HepG2 (cell line): ENCODE measurements around the gene TMEM271. TPM values are rescaled to one million over a fixed set of nuclear protein-coding genes. Genes with fewer than 3 reads are reported as not detected.

ENCODE experiments used
- ATAC-seq: fragments of 200-7000 bp; cut with Tn5 transposase; 3 replicates; pipeline ENCODE4 v1.9.1; 2020; ENCODE audit warnings: mild to moderate bottlenecking, moderate library complexity
- BruUV-seq: library from RNA; stranded (reverse); fragments of 400-500 nt; replicated peaks from 2 replicates; lab custom pipeline; 2021; lab: Mats Ljungman, UMichigan
- CTCF ChIA-PET: fragments of 300-600 bp; formaldehyde crosslinking; extraction: SDS; loops from one replicate; lab custom pipeline; 2021; ENCODE audit warnings: low total read pairs, inconsistent platforms, low intra/inter-chr PET ratio; lab: Yijun Ruan, JAX
- POLR2A ChIA-PET: fragments of 350-600 bp; sonication (Branson Sonifier 250); formaldehyde crosslinking; loops from one replicate; lab custom pipeline; 2020; ENCODE audit warnings: antibody characterized with exemption, inconsistent platforms; lab: Yijun Ruan, JAX
- DNase-seq: peaks from one replicate; pipeline ENCODE4 v3.0.0-alpha.2; 2015; ENCODE audit warnings: low spot score
- FAIRE-seq: peaks from 3 replicates; lab custom pipeline; 2011; peaks lifted over from hg19 to GRCh38; lab: Jason Lieb, UNC
- H2AFZ ChIP-seq: one replicate; pipeline ENCODE4 v1.6.1; 2011; ENCODE audit warnings: low read length, inconsistent platforms
- H3K27ac ChIP-seq: fragments of 300-600 bp; 3 replicates; pipeline ENCODE4 v1.8.0; 2011; ENCODE audit warnings: mixed run types, mild to moderate bottlenecking, mixed read lengths, low read length, inconsistent platforms; ENCODE audit not compliant: insufficient read depth; ENCODE audit errors: extremely low read length
- H3K27me3 ChIP-seq, 2 experiments: fragments of 200-600 bp in 1 of 2; 2 replicates in 1 of 2; 3 replicates in 1 of 2; pipeline versions ENCODE4 v1.6.0 to v1.8.0; 2011; ENCODE audit warnings: low read length in 2 of 2, mild to moderate bottlenecking in 2 of 2, moderate library complexity in 2 of 2, inconsistent platforms in 1 of 2; ENCODE audit not compliant: insufficient read depth in 2 of 2, control insufficient read depth in 1 of 2
- H3K36me3 ChIP-seq, 2 experiments: fragments of 200-600 bp in 1 of 2; replicated peaks in 1 of 2; 2 replicates in 1 of 2; 3 replicates in 1 of 2; pipeline versions ENCODE4 v1.5.1 to v1.8.0; 2011; ENCODE audit warnings: low read length in 2 of 2, inconsistent platforms in 1 of 2; ENCODE audit not compliant: insufficient read depth in 2 of 2, control insufficient read depth in 1 of 2
- H3K4me1 ChIP-seq: 2 replicates; pipeline ENCODE4 v1.5.1; 2012; ENCODE audit warnings: low read length, inconsistent platforms; ENCODE audit not compliant: insufficient read depth
- H3K4me2 ChIP-seq: 2 replicates; pipeline ENCODE4 v1.6.0; 2011; ENCODE audit warnings: low read depth, low read length, inconsistent platforms
- H3K4me3 ChIP-seq, 3 experiments: fragments of 200-600 bp in 1 of 3; sonication (generic), shearing (Covaris generic) in 1 of 3; replicated peaks in 1 of 3; 2 replicates each; pipeline ENCODE4 v1.5.1; 2011 to 2016; ENCODE audit warnings: low read length in 3 of 3, inconsistent platforms in 2 of 3, low read depth in 2 of 3, mild to moderate bottlenecking in 2 of 3, control low read depth in 1 of 3, mixed read lengths in 1 of 3; ENCODE audit not compliant: insufficient read depth in 1 of 3
- H3K79me2 ChIP-seq: one replicate; pipeline ENCODE4 v1.6.1; 2011; ENCODE audit warnings: low read length, inconsistent platforms; ENCODE audit not compliant: insufficient read depth
- H3K9ac ChIP-seq: 2 replicates; pipeline ENCODE4 v1.6.0; 2011; ENCODE audit warnings: mild to moderate bottlenecking, low read depth, low read length, inconsistent platforms; ENCODE audit not compliant: insufficient read depth
- H3K9me3 ChIP-seq: 2 replicates; pipeline ENCODE4 v1.5.1; 2012; ENCODE audit warnings: mild to moderate bottlenecking, low read length
- H4K20me1 ChIP-seq: 2 replicates; pipeline ENCODE4 v1.6.0; 2011; ENCODE audit warnings: inconsistent platforms, mild to moderate bottlenecking, low read length, moderate library complexity; ENCODE audit not compliant: insufficient read depth
- AHR ChIP-seq: IDR thresholded peaks from 2 replicates; pipeline ENCODE4 v1.6.1; 2018; ENCODE audit warnings: missing genetic modification reagents, missing compliant biosample characterization
- CSRNP1 ChIP-seq: sonication (generic); formaldehyde crosslinking; IDR thresholded peaks from 2 replicates; pipeline ENCODE4 v1.8.1; 2023; ENCODE audit warnings: mild to moderate bottlenecking, missing genetic modification reagents
- HNRNPK ChIP-seq: fragments of 200-400 bp; formaldehyde crosslinking; IDR thresholded peaks from 2 replicates; pipeline ENCODE4 v1.6.1; 2018; ENCODE audit warnings: low read length, low read depth, moderate library complexity, mild to moderate bottlenecking; ENCODE audit not compliant: poor library complexity, severe bottlenecking
- KDM3A ChIP-seq: IDR thresholded peaks from 2 replicates; pipeline ENCODE4 v1.6.1; 2018; ENCODE audit warnings: low read depth, missing compliant biosample characterization
- MAX ChIP-seq: IDR thresholded peaks from 2 replicates; pipeline ENCODE4 v1.6.1; 2012; ENCODE audit warnings: inconsistent platforms
- NCOA5 ChIP-seq: sonication (generic); formaldehyde crosslinking; IDR thresholded peaks from 2 replicates; pipeline ENCODE4 v1.4.0; 2020; ENCODE audit warnings: missing genetic modification reagents
- NR3C1 ChIP-seq: sonication (generic); formaldehyde crosslinking; IDR thresholded peaks from 2 replicates; pipeline ENCODE4 v1.4.0; 2020; ENCODE audit warnings: missing genetic modification reagents
- RFXANK ChIP-seq: IDR thresholded peaks from 2 replicates; pipeline ENCODE4 v1.6.1; 2016
- ZNF143 ChIP-seq: sonication (generic); formaldehyde crosslinking; IDR thresholded peaks from 2 replicates; pipeline ENCODE4 v1.4.0; 2020; ENCODE audit warnings: missing genetic modification reagents
- ZNF382 ChIP-seq: sonication (generic); formaldehyde crosslinking; IDR thresholded peaks from 2 replicates; pipeline ENCODE4 v1.5.0; 2020; ENCODE audit warnings: missing genetic modification reagents, mild to moderate bottlenecking, borderline replicate concordance
- ZNF441 ChIP-seq: sonication (generic); formaldehyde crosslinking; IDR thresholded peaks from 2 replicates; pipeline ENCODE4 v1.7.0; 2021; ENCODE audit warnings: missing genetic modification reagents, borderline replicate concordance
- ZNF720 ChIP-seq: sonication (generic); formaldehyde crosslinking; IDR thresholded peaks from 2 replicates; pipeline ENCODE4 v1.4.0; 2020; ENCODE audit warnings: missing genetic modification reagents
- WGBS: methylation state at CpG from one replicate; pipeline ENCODE4 v1.1.6; 2017; ENCODE audit warnings: low lambda C conversion rate; 5-methylcytosine and 5-hydroxymethylcytosine counted together
- in situ Hi-C: cut with HindIII; loops from 2 replicates; pipeline ENCODE4 v1.10.0; 2017; ENCODE audit warnings: low pct_unique_long_range_greater_than_20kb; ENCODE audit not compliant: extremely low pct_ligation_motif_present
- intact Hi-C: fragments of 100-400 bp; cut with micrococcal nuclease; formaldehyde crosslinking; loops from one replicate; pipeline ENCODE4 v1.10.0; 2022; ENCODE audit not compliant: unreplicated experiment
- polyA plus RNA-seq, 8 experiments: library from polyadenylated mRNA; depleted of rRNA in 3 of 8; stranded (reverse) in 7 of 8; unstranded in 1 of 8; fragments of >200 nt; fragmentation: Illumina TruSeq in 4 of 8; extraction: Trizol in 4 of 8; gene quantifications; 2 replicates each; pipeline versions ENCODE4 v1.2.1 to v1.2.3, GENCODE V29; 2011 to 2016; ENCODE audit warnings: low read depth in 4 of 8, missing spikeins in 1 of 8, mixed read lengths in 1 of 8; ENCODE audit not compliant: insufficient read depth in 1 of 8
- total RNA-seq, 5 experiments: library from RNA; depleted of rRNA; stranded (reverse); fragments of >200 nt; fragmentation: Illumina TruSeq; extraction: Trizol; gene quantifications; 2 replicates each; pipeline ENCODE4 v1.2.3, GENCODE V29; 2016; ENCODE audit warnings: low read depth in 1 of 5

TMEM271 gene
- total and polyA plus RNA-seq, 2 of the 13 experiments (the other 11 are each of a cell fraction or from before 2014, with no cell fraction given): not detected

- peaks cover 11 to 21% of the 10 kb centered on the region in 2 experiments; a peak in 3 of 5 replicates for H3K27me3 ChIP-seq
- no peak for FAIRE-seq
- intact Hi-C loops (no loop called here), in situ Hi-C loops (no loop called here)
- DNase-seq: no peak
- H3K27ac ChIP-seq: no peak overlapping the region
- no peaks in the 10 kb centered on the region for H3K36me3 ChIP-seq
- H3K4me1 ChIP-seq: no peaks in the 10 kb centered on the region
- H4K20me1 ChIP-seq: no peaks in the 10 kb centered on the region
- H3K4me2 ChIP-seq: no peak overlapping the region
- BruUV-seq: no TSS peak
- no peak for TF ChIP-seq NR3C1 (CRISPR knock-in tag)
- TF ChIP-seq NCOA5: no peak
- no peak for TF ChIP-seq ZNF143 (CRISPR knock-in tag)
- TF ChIP-seq ZNF720 (CRISPR knock-in tag): no peak
- no peak for TF ChIP-seq HNRNPK
- no peak for TF ChIP-seq ZNF441 (CRISPR knock-in tag)
- TF ChIP-seq CSRNP1 (CRISPR knock-in tag): no peak
- TF ChIP-seq MAX: no peak
- TF ChIP-seq AHR: no peak
- TF ChIP-seq ZNF382 (CRISPR knock-in tag): no peak
- no peak for TF ChIP-seq KDM3A (CRISPR knock-in tag)
- TF ChIP-seq RFXANK: no peak
- no peak overlapping the region for H3K9ac ChIP-seq
- no peak; the same call in 2 of the 3 replicates for ATAC-seq
- no peak overlapping the region for H2AFZ ChIP-seq
- ChIA-PET POLR2A (no interaction called here), CTCF (no interaction called here)
- no peaks in the 10 kb centered on the region for H3K79me2 ChIP-seq
- 7% methylated on average over 9 of the region's 9 CpGs for WGBS
- H3K9me3 ChIP-seq: no peaks in the 10 kb centered on the region
- no peak overlapping the region for H3K4me3 ChIP-seq
Measured at GRCh38 chr4:560061-560460, 16.0 kb downstream of the TMEM271 start.
